A549 treated with AZD9567 at 1 μM for 4 hours (cell line): Measurements from ENCODE around the gene PYDC1. TPM values are rescaled to one million over a fixed set of nuclear protein-coding genes. Genes with fewer than 3 reads are reported as not detected.

Source experiments
- total RNA-seq: library from RNA; stranded (reverse); fragments of 200-300 nt; extraction: Qiagen RNA extraction; gene quantifications from 5 replicates; pipeline ENCODE4 v1.2.3, GENCODE V29; 2022; ENCODE audit not compliant: insufficient read depth

Gene PYDC1
- total RNA-seq: not detected in 5 replicates

GRCh38 chr16:31216422-31217135, at the start of gene PYDC1:
Gene PYDC1, minus strand, starts transcription at chr16:31217135. Its CDS starts 107 bp downstream, at chr16:31217028.

GRCh38 chr16:31213877-31214707, 2.8 kb downstream of the PYDC1 start, which contains the start of gene TRIM72:
Gene TRIM72, plus strand, starts transcription at chr16:31214119. Its CDS starts 620 bp downstream, at chr16:31214739.

GRCh38 chr16:31202414-31203375, 14.2 kb downstream of the PYDC1 start, which contains the start of gene PYCARD:
Gene PYCARD, minus strand, starts transcription at chr16:31202760. Its CDS starts 70 bp downstream, at chr16:31202690.

GRCh38 chr16:31179747-31180459, 37.0 kb downstream of the PYDC1 start, which contains the start of gene FUS:
Gene FUS, plus strand, starts transcription at chr16:31180139. Its CDS starts 76 bp downstream, at chr16:31180215.

Other genes with a start within 250 kb of the PYDC1 start
- gene HSD3B7, start 231.9 kb downstream of the PYDC1 start, total RNA-seq: 11.6 to 13.5 TPM (median 13.2 TPM) in 5 replicates
- gene STX1B, start 206.5 kb downstream of the PYDC1 start, total RNA-seq: 1.4 to 3.9 TPM (median 1.5 TPM) in 5 replicates
- gene STX4, start 183.6 kb downstream of the PYDC1 start, total RNA-seq: 37.6 to 67.5 TPM (median 65.2 TPM) in 5 replicates
- 12.2 to 17.9 TPM (median 12.8 TPM) in 5 replicates for gene ZNF668, start 142.9 kb downstream of the PYDC1 start, total RNA-seq
- gene ZNF646, start 142.7 kb downstream of the PYDC1 start, total RNA-seq: 8.1 to 11.5 TPM (median 10.2 TPM) in 5 replicates
- 1.4 to 2.7 TPM (median 1.9 TPM) in 5 replicates for gene PRSS53, start 128.2 kb downstream of the PYDC1 start, total RNA-seq
- 123 to 147 TPM (median 143 TPM) in 5 replicates for gene VKORC1, start 122.3 kb downstream of the PYDC1 start, total RNA-seq
- 35.0 to 53.3 TPM (median 49.3 TPM) in 5 replicates for gene BCKDK, start 108.7 kb downstream of the PYDC1 start, total RNA-seq
- 31.2 to 51.7 TPM (median 46.9 TPM) in 5 replicates for gene KAT8, start 99.5 kb downstream of the PYDC1 start, total RNA-seq
- gene PRSS8, start 81.4 kb downstream of the PYDC1 start, total RNA-seq: 0.52 to 0.95 TPM (median 0.65 TPM) in 4 of 5 replicates, not detected in the other
- 0.81 to 1.4 TPM (median 1.0 TPM) in 4 of 5 replicates, not detected in the other for gene PRSS36, start 67.1 kb downstream of the PYDC1 start, total RNA-seq
- 554 to 620 TPM (median 559 TPM) in 5 replicates for gene FUS, start 37.0 kb downstream of the PYDC1 start, total RNA-seq
- gene PYCARD, start 14.4 kb downstream of the PYDC1 start, total RNA-seq: 23.4 to 38.1 TPM (median 33.0 TPM) in 5 replicates
- gene TRIM72, start 3.0 kb downstream of the PYDC1 start, total RNA-seq: 0.05 to 0.10 TPM (median 0.05 TPM) in 4 of 5 replicates, not detected in the other
- gene ITGAM, start 42.8 kb upstream of the PYDC1 start, total RNA-seq: 1.4 to 2.4 TPM (median 1.8 TPM) in 4 of 5 replicates, not detected in the other
- 0.85 to 1.7 TPM (median 1.3 TPM) in 4 of 5 replicates, not detected in the other for gene ITGAX, start 138.0 kb upstream of the PYDC1 start, total RNA-seq
- not detected in 5 replicates for gene ITGAD, start 176.2 kb upstream of the PYDC1 start, total RNA-seq
- gene COX6A2, start 211.2 kb upstream of the PYDC1 start, total RNA-seq: not detected in 5 replicates
- 0.09 to 0.20 TPM (median 0.13 TPM) in 4 of 5 replicates, not detected in the other for gene ZNF843, start 225.7 kb upstream of the PYDC1 start, total RNA-seq
- 7.0 to 13.3 TPM (median 10.6 TPM) in 5 replicates for gene ARMC5, start 242.4 kb upstream of the PYDC1 start, total RNA-seq